Measurements from ENCODE around the gene GALNT4. TPM values are rescaled to one million over a fixed set of nuclear protein-coding genes. Genes with fewer than 3 reads are reported as not detected.

The GALNT4 gene
- total and polyA plus RNA-seq, 7 donors = 3.4 to 14.6 (median 4.6) TPM

DNA sequence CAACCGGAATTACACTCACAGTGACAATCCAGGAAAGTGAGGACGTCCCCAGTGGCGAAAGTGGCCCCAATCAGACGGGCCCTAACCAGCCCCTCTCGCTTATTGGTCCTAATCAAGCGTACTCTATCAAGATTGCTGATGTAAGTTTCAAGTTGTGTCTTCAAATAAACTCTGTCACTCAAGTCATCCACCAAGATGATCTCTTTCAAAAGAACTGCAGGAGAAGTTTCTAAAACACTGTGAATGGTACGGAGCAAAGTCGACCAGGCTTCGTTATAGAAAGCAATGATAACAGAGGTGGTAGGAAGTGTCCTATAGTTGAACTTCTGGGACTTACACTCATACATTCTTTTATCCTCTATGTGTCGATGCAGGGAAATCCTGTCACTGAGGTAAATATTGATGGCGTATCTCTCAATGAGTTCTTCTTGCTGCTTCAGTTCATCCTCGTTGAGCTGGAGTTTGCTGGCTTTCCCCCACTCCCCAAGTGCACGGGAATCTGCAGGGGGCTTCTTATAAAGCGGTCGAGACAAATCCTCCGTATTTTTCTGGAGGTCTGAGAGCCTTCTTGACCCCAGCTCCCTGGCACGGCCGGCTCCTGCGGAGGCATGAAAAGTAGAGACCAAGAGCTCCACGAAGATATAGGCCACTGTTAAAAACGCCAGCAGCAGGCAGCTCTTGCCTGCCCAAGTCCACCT, 604 bp downstream of the GALNT4 start:
- peaks cover 0 to 52% (median 35%) of the 10 kb centered on the region in 4 donors for H3K4me1 ChIP-seq
- intact Hi-C loops (cut with DNase I) = loop anchor here (2.0 to 10.0 kb wide), 3 partner anchors 53 to 1379 kb away; partner anchors contain the start of genes CEP290 and TMTC3
- no peaks in the 10 kb centered on the region for H3K9me3 ChIP-seq
- H3K27ac ChIP-seq = peak overlapping the region; percentile 87 to 92 (median 90)
- DNase-seq = no peak
- peak overlapping the region; percentile 74 to 95 (median 94) for H3K4me3 ChIP-seq
- WGBS, 2 donors = 6 to 29% methylated on average over 21 of the region's 21 CpGs
- no peaks in the 10 kb centered on the region for H3K27me3 ChIP-seq
- TF ChIP-seq POLR2A (IDR thresholded peaks at IDR 0.05) = no peak
- no peak for TF ChIP-seq EP300 (IDR thresholded peaks at IDR 0.05)
- TF ChIP-seq, protein P1, sequence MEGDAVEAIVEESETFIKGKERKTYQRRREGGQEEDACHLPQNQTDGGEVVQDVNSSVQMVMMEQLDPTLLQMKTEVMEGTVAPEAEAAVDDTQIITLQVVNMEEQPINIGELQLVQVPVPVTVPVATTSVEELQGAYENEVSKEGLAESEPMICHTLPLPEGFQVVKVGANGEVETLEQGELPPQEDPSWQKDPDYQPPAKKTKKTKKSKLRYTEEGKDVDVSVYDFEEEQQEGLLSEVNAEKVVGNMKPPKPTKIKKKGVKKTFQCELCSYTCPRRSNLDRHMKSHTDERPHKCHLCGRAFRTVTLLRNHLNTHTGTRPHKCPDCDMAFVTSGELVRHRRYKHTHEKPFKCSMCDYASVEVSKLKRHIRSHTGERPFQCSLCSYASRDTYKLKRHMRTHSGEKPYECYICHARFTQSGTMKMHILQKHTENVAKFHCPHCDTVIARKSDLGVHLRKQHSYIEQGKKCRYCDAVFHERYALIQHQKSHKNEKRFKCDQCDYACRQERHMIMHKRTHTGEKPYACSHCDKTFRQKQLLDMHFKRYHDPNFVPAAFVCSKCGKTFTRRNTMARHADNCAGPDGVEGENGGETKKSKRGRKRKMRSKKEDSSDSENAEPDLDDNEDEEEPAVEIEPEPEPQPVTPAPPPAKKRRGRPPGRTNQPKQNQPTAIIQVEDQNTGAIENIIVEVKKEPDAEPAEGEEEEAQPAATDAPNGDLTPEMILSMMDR (IDR thresholded peaks at IDR 0.05) = no peak
- no peak for TF ChIP-seq POLR2AphosphoS5 (IDR thresholded peaks at IDR 0.05)
- H3K36me3 ChIP-seq = no peaks in the 10 kb centered on the region

DNA sequence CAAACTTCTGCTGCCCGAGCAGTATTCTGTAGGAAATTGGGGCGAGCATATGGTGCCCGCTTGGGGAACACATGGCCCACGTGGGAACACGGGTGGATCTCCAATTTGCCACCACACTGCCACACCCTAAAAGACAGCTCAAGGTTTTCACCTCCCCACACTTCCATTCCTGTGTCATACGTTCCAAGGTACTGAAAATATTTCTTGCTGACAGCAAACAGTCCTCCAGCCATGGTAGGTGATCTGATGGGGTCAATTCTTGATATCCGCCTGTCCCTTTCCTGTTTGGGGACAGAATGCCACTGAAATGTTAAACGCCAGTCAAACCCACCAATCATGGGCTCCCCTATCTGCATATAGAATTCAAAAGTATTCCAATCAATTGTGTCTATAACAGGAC, 1.2 kb downstream of the GALNT4 start:
- Histone ChIP-seq H3K27me3 (no peaks in the 10 kb centered on the region), H3K27ac (no peak overlapping the region), H3K4me1 (peaks cover 0 to 52% (median 35%) of the 10 kb centered on the region in 4 donors), H3K4me3 (peak overlapping the region; percentile 74 to 95 (median 94)), H3K36me3 (no peaks in the 10 kb centered on the region), H3K9me3 (no peaks in the 10 kb centered on the region)
- 22 to 65% methylated on average over 8 of the region's 8 CpGs for WGBS, 2 donors
- DNase-seq = no peak
- no peak for TF ChIP-seq POLR2A (IDR thresholded peaks at IDR 0.05)
- TF ChIP-seq, protein P1 (IDR thresholded peaks at IDR 0.05) = no peak
- intact Hi-C loops (cut with DNase I) = loop anchor here (10.0 kb wide), 1 partner anchor 1379 kb away; the partner anchor contains the start of genes CEP290 and TMTC3

DNA sequence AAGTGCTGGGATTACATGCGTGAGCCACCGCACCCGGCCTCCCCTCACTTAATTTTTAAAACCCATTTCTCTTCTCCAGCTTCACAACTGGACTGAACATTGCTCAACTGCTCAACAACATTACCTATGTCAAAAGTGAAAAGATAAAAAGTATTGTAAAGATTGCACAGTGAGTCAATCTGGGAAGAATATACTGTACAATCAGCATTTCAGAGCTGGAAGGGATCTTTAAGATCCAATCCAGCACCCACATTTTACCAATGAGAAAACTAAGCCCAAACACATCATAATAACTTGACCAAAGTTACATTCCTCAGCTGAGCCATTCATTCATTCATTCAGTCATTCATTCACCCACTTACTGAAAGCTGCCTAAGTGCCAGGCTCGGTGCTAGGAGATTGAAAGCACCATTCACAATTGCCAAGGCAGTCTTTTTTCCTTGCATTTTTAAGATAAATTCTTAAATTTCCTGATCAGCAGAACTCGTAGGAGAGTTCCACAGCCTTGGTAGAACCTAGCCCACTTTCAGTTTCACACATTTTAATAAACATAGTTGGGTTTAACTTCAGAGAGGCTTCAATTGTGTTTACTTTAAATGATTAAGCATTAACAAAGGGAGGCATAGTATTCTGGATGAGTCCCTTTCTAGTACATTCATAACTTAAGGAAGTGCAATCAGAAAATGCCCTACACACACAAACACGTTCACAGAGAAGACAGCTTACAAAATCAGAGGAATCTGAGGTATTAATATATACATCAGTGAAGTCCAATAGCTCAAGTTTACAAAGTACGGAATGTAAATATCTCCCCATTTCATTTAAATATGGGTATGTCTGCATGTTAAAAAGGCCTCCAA, 3.0 kb downstream of the GALNT4 start:
- no peak overlapping the region for H3K4me3 ChIP-seq
- 28 to 61% methylated on average over 7 of the region's 7 CpGs for WGBS, 2 donors
- H3K4me1 ChIP-seq = peaks cover 0 to 43% (median 31%) of the 10 kb centered on the region in 4 donors
- intact Hi-C loops (cut with DNase I) = loop anchor here (10.0 kb wide), 1 partner anchor 1377 kb away; the partner anchor contains the start of genes CEP290 and TMTC3
- TF ChIP-seq POLR2A (IDR thresholded peaks at IDR 0.05) = no peak
- no peak for TF ChIP-seq POLR2AphosphoS5 (IDR thresholded peaks at IDR 0.05)
- TF ChIP-seq, protein P1 (IDR thresholded peaks at IDR 0.05) = no peak
- no peak for TF ChIP-seq EP300 (IDR thresholded peaks at IDR 0.05)
- H3K9me3 ChIP-seq = no peaks in the 10 kb centered on the region
- H3K36me3 ChIP-seq = no peaks in the 10 kb centered on the region
- no peak for DNase-seq
- no peak overlapping the region for H3K27ac ChIP-seq
- H3K27me3 ChIP-seq = no peaks in the 10 kb centered on the region

DNA sequence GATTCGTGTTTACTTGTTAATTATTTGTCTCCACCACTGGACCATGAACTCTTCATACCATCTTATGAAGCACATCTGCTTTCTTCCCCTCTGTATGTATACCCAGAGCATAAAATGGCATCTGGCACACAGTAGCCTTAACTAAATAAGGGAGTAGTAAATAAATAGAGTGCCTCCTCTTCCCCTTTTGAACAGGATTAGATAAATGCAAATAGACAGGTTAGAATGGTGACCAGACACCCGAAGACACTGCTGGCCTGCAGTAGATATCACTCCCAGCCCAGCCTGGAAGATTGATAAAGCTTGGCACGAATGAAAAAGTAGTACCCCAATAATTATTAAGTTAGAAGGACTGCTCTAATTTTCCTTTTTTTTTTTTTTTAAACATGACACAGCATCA, 6.9 kb downstream of the GALNT4 start:
- TF ChIP-seq, protein P1 (IDR thresholded peaks at IDR 0.05) = no peak
- TF ChIP-seq POLR2AphosphoS5 (IDR thresholded peaks at IDR 0.05) (no peak), EP300 (IDR thresholded peaks at IDR 0.05) (no peak), POLR2A (IDR thresholded peaks at IDR 0.05) (no peak)
- Histone ChIP-seq H3K27me3 (no peaks in the 10 kb centered on the region), H3K9me3 (no peaks in the 10 kb centered on the region), H3K4me1 (peaks cover 0 to 24% (median 13%) of the 10 kb centered on the region in 4 donors), H3K4me3 (no peak overlapping the region), H3K27ac (no peak overlapping the region), H3K36me3 (no peaks in the 10 kb centered on the region)
- WGBS, 2 donors = 65 to 79% methylated on average over 3 of the region's 3 CpGs
- intact Hi-C loops (cut with DNase I) = no loop called here
- no peak for DNase-seq
